C4-2B (cell line): ENCODE results near the gene GNGT2.

Experiments used
- ZFX ChIP-seq: fragments of 450-650 bp; IDR thresholded peaks from 2 replicates; pipeline ENCODE4 v1.6.1; 2017
- TF ChIP-seq, protein P1 (sequence below): fragments of 450-650 bp; conservative IDR thresholded peaks from 2 replicates; pipeline ENCODE4 v1.5.1; 2017; ENCODE audit warnings: mild to moderate bottlenecking

DNA sequence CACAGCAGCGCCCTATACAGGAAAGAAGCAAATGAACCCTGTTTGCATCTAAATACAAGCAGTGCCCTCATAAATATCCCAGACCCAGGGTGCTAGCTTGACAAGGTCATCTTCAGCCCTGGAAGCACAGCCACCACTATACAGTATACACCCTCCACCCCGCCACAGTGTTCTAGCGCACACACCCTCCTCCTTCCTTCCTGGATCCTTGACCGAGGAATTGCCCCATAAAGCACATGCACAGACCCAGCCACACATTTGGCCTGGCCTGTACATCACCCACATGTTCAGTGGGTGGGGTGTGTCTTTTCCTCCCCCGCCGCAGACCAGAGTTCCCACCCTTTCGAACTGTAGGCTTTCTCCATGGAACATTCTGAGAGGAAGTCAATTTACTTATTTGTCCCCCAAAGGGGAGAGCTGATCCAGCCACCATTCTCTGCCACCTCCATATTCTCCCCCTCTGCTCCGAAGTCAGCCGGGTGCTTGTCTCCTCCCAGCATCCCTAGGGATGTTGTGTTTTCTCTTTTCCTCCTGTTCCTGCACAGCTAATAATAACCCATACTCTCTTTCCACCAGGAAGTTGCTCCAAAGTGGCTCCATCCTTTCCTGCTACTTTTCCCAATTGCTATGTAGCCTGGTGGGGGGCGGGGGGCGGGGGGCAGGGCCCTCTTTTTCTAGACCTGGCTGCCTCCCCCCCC is 6.7 kb upstream of the GNGT2 start:
- TF ChIP-seq, protein P1, sequence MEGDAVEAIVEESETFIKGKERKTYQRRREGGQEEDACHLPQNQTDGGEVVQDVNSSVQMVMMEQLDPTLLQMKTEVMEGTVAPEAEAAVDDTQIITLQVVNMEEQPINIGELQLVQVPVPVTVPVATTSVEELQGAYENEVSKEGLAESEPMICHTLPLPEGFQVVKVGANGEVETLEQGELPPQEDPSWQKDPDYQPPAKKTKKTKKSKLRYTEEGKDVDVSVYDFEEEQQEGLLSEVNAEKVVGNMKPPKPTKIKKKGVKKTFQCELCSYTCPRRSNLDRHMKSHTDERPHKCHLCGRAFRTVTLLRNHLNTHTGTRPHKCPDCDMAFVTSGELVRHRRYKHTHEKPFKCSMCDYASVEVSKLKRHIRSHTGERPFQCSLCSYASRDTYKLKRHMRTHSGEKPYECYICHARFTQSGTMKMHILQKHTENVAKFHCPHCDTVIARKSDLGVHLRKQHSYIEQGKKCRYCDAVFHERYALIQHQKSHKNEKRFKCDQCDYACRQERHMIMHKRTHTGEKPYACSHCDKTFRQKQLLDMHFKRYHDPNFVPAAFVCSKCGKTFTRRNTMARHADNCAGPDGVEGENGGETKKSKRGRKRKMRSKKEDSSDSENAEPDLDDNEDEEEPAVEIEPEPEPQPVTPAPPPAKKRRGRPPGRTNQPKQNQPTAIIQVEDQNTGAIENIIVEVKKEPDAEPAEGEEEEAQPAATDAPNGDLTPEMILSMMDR = no peak
- TF ChIP-seq ZFX = no peak
